EH (cell line): ENCODE data around the gene SORCS2.

Source experiments
- DNase-seq: peaks from one replicate; pipeline ENCODE4 v3.0.0-alpha.2; 2015; ENCODE audit warnings: low read depth

SORCS2 gene

DNA sequence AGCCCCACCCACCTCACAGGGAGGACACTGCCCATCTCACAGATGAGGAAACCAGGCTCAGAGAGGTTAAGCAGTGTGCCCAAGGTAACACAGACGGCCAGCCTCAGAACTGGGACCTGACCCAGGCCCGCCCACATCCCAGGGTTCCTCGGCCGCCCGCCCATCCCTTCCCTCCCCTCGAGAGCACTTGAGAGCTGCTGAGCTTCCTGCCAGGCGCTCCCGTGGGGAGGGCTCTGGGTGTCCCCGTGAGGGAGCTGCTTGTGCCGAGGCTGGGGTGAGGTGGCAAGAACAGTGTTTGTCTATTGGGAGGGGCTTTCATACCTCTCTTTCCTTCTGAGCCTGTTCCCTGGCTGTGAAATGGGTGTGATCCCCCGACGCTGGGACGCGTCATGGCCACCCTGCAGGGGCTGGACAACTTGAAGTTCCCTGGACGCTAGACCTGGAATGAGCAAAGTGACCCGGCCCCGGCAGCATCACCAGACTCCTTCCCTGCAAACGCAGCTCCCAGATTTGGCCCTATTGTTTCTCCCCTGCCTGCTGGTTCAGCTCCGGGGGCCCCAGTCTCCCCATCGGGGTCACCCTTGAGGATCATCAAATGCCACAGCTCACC, 542.4 kb downstream of the SORCS2 start:
- DNase-seq = no peak

DNA sequence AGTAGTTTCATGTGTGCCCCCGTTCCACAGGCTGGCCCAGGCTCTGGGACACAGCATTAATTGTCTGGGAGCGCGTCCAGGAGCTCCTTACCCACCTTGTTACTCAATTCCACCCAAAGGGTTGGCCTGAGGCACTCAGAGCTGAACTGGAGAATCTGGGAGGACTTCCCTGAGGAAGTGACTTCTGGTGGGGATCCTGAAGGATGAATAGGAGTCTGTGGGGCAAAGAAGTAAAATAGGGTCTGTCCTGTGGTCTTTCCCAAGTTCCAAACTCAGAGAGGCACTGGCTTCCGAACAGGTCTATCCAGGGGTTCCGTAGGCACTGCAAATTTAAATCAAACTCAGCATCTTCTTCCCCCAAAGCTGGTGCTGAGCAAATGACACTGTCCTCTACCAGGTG, 543.1 kb downstream of the SORCS2 start:
- DNase-seq = no peak

DNA sequence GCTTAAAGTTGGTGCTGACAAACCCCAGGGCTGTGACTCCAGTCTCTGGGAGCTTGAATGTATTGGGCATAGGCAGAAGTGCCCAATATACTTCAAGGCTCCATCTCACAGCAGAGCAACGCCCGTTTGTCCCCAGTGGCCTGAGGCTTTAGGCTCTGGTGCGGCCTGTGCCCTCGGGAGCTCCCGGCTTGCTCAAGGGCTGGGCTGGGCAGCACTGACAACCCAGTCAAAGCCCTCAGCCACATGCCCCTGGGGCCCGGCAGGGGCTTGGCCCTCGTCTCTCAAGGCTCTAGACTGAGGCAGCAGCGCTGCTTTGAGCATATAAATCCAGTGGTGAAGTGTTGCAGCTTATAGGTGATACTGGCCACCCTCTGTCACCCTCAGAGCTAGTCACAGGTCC, 543.6 kb downstream of the SORCS2 start:
- no peak for DNase-seq

DNA sequence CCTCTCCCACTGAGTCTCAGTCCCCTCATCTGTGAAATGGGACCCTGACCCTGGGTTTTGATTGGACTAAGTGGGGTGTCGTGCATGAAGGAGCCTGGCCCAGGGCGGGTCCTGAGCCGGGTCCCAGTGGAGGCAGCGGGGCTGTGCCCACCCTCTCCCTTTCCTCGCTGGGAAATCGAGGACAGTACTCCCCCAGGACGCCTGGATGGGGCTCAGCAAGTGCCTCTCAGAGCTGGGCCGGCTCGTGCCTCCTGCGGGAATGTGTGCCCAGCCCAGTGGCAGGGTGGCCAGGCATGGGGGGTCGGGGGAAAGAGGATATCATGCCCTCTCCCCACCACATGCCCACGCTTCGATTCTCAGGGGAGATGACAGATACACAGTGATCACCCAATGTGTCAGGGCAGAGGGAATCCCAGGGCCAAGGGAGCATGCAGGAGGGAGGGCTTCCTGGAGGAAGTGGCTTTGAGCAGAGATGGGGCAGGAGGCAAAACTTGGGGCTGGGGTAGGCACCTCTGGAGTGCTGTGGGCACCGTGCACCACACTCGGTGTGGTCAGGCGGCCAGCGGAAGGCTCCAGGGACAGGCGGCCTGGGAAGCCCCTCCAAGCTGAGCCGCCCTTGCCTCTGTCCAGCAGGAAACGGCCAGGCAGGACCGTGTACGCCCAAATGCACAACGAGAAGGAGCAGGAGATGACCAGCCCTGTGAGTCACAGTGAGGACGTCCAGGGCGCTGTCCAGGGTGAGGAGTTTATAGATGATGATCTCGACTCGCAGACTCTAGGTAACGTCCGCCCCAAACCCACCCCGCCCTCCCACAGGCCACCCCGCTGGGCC, 544.3 kb downstream of the SORCS2 start:
- DNase-seq = peak; percentile 42

DNA sequence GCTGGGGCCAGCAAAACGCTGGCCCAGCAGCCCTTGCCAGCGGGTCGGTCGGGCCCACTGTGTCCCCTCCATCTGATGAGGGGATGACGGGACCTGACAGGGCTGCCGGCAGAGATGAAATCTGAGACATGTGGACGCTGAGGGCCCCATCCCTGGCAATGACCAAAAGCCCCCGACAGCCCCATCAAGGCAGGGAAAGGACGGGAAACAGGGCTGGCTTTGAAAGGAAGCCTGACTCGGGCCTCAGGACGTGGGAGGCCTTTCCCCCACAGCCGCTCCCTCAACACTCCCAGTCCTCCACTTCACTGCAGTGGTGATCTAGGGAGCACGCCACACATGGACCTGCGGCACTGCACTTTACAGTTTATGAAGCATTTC, 544.9 kb downstream of the SORCS2 start:
- no peak for DNase-seq

DNA sequence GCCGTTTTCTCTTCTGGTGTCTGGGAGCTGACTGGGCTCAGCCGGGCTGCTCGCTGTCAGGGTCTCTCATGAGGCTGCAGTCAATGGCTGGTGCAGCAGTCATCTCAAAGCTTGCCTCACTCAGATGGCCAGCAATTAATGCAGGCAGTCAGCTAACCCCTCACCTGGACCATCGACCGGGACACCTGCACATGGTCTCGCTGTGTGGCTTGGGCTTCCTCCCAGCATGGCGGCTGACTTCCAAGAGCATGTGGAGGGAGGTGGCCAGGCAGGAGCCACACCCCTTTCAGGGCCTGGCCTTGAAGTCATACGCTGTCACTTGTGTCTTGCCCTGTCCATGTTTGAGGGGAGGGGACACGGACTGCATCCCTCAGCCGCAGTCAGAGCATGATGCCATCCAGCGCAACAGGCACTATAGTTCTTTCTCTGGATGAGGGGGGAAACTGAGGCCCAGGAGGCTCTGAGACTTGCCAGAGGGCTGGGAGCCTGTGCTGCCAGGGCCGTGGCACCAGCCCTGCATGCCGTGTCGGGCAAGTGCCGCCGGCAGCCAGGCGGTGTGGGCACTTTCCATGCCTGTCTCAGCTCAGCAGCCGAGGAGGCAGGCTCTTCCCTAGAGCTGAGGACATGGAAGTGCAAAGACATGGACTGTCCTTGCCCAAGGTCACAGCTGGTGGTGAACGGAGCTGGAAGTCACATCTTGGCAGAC, 545.6 kb downstream of the SORCS2 start:
- DNase-seq = no peak

DNA sequence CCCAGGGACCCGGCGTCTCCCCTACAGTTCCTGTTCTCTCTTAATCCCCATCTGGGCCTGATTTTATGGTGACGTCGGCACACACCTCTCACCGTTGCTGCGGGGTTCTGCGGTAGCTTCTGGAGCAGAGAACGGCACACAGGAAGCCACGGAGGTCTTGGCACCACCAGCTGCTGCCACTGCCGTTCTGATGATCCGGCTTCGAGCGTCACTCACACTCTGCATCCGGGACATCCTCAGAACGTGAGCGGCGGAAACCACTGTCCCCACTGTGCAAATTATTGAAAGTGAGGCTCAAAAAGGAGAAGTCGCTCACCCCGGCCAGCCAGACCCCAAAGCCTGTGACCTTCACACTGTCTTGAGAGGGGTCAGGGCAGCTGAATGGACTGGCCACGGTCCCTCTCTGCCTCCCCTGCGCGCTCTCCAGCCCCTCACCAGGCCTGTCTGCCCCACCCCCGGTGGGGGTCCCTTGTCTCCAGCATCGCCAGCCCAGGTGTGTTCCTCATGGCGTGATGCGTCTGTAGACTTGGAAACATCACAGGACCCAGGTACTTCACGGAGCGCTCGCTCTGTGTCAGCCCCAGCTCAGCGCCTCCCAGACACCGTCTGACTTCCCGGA, 546.2 kb downstream of the SORCS2 start:
- no peak for DNase-seq

DNA sequence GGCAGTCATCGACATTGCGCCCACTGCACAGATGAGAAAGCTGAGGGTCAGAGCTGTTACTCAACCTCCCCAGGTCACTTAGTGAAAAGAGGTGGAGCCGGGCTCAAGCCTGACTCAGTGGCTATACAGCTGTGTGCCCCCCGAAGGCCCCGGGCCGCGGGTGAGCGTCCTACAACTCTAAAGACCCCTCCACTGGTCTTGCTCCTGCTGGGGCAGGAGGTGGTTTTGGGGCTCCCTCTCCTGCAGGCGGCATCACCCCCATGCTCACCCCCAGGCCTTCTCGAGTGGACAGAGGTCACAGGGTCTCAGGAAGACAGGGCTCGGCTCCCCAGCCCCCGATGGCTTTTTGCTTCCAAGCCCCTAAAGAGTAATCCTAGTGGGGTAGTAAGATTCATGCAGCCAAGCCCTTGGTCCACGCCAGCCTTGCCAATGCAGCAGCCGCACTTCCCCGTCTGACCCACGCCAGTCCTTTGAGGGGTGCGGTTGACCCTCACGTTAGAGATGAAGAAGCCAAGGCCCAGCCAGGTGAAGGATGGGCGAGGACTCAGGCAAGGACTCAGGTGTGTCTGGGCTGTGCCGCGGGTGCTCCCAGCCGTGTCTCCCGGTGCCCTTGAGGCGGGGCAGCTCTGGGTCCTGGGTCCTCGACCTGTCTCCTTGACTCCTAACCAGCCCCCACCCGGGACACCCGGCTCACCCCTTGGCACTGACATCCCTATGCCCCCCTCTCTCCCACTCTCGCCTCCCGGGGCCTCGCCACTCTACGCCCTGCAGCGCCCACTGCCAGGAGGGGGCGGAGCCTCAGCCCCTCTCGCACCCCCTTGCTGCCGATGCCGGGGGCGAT, 547.0 kb downstream of the SORCS2 start:
- no peak for DNase-seq

DNA sequence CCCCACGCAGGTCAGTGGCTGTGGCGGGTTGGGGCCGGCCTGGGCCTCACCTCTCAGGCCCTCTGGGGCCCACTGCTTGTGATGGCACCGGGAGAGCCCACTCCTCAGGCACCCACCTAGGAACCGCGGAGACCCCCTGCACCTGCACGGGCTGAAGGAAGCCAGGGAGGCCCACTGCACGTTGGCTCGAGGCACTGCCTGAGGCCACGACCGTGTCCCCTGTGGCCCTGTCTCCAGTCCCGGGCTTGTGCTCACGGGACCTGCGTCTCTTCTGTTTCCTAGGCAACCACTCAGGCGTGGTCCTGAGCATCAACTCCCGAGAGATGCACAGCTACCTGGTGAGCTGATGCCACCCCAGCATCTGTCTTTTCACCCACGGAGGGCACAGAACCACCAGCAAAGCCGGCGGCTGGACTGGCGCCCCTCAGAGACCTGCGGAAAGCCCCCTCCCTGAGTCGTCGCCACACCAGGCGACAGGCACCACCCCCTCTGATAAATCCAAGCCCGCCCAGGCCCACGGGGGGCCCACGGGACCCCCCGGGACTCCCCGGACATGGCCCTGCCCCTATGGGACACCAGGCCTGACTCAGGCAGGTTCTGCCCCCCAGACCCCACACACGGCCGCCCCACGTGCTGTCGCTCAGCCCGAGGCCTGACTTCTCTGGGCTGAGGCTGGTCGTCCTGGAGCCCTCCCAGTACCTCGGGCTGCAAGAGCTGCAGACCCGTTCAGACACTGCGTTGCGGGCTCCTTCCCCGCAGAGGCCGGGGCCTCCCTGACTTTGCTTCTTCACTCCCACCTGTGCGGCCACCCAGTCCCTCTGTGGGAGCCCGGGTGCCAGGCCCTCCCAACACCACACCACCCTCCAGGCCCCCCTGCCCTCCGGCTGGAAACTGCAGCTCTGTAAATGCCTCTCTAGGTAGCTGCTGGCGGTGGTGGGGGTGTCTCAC, 547.9 kb downstream of the SORCS2 start:
- no peak for DNase-seq

DNA sequence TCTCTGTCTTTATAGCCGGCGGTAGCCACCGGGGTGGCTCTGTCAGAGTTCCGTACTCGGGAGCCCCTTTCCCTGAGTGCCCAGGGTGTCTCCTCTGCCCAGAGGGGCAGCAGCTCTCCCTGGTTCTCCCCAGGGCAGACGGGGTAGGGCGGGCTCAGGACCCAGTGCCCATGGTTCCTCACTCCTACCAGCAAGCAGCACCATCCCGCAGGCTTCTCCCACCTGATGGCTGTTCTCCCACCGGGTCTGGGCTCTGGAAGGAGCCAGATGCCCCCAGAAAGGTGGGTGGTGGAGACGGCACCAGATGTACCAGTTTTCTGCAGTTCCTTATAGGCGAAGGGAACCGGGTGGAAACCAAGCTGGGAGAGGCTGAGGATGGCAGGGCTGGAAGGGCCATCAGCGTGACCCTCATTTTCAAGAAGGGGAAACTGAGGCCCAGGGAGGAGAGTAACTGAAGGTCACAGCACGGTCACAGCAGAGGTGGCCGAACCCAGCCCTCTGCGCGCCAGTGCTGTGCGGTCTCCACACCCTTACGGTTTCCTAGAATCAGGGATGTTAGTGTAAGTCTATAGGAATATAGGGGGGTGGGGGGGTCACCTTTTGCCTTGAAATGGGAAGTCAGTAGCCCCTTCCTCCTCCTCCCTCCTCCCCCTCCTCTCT, 548.7 kb downstream of the SORCS2 start:
- DNase-seq = no peak

DNA sequence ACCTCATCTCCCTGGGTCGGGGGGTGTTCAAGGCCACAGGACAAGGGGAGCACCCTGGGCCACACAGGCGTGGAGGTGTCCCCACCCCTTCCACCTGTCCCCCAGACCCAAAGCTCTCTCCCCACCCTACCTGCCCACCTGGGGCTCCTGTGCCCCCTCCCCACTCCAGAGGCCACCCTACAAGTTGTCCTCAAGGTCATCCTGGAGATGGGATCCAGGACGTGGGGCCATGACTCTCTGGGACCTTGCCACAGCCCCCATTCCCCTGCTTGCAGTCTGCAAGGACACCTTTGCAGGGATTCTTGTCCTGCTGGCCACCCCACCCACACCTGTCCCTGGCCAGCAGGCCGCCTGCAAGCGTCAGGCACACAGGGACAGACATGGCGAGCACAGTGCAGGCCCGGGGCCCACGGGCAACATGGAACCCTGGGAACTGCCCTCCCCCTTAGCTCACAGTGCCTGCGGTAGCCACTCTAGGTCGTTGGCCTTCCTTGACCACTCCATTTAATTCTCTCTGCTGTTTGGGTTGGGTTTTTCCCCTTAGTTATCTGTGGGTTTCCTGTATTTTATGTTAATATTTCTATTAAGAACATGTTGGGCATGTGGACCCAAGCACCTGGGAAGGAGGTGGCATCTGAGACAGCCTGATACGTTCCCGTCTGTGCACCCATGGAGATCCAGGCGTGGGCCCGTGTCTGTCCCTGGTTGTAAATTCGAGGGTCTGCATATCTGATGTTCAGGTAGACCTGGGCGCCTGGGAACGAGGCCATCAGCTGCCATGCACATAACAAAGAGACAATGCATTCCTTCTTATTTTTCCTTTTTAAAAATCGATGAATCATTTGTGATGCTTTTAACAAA, 549.8 kb downstream of the SORCS2 start:
- no peak for DNase-seq

DNA sequence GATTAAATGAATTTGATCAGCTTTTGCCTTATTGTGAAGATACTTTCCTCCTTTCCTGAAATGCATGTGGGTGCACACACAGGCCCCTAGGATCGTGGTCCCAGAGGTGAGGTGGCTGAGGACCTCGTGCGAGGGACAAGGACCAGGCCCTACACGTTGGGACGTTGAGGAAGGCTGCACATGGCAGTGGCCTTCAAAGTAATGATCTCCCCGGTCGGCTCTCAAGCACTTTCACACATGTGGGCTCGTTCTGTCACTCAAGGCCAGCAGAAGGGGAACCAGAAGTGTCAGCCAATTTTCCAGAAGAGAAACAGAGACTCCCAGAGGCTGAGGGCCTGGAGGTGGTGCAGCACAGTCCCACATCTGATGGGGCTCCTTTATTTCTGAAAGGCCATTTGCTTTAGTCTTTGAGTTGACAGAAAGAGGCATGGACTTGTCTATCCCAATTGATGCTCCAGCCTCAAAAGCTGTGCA, 550.5 kb downstream of the SORCS2 start:
- DNase-seq = no peak

DNA sequence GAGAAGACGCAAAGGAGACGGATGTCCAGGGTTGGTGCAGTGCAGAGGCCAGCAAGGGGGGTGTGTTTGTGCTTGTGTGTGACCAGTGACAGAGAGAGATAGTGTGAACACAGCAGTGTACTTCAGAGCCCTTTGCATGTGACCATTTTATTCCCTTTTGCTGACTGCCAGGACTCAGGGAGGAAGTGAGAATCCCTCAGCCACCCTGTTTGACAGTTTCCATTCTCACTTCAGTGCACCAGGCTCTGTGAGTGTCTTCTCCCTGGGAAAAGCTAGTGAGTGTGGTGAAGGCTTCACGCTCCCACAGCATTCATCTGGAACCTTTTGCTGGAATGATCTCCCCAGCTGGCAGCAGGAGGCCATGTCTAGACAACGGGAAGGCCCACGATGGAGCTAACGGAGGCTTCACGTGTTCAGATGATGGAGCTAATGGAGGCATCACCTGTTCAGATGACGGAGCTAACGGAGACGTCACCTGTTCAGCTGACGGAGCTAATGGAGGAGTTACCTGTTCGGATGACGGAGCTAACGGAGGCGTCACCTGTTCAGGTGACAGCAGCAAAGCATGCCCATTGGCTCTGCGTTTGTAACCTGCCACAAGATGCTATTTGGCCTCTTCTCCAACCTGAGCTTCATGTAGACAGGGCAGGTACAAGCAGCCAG, 551.9 kb downstream of the SORCS2 start:
- no peak for DNase-seq

DNA sequence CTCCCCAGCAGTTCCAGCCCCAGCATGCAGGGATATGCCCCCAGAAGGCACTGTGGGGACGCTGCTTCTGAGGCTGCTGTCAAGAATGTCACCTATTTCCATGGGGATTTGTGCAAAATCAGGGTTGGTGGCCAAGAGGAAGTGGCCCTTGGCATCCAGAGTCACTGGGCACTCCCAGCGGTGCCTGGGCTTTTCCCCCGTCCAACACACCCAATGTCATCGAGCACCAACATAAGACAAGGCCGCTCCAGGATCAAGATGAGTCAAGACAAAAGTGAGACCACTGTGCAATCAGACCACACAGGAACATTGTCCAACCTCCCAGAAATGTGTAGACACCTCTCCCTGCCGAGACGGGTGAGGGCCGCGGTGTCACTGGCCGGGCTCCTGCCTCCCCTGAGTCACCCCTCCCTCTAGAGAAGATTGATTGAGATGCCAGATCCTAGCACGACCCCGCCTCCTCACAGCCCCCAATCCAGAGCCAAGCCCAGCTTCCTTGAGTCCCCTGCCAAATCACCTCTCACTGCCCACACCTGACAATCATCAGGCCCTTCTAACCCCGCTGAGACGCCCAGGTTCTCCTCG, 553.1 kb downstream of the SORCS2 start:
- no peak for DNase-seq

DNA sequence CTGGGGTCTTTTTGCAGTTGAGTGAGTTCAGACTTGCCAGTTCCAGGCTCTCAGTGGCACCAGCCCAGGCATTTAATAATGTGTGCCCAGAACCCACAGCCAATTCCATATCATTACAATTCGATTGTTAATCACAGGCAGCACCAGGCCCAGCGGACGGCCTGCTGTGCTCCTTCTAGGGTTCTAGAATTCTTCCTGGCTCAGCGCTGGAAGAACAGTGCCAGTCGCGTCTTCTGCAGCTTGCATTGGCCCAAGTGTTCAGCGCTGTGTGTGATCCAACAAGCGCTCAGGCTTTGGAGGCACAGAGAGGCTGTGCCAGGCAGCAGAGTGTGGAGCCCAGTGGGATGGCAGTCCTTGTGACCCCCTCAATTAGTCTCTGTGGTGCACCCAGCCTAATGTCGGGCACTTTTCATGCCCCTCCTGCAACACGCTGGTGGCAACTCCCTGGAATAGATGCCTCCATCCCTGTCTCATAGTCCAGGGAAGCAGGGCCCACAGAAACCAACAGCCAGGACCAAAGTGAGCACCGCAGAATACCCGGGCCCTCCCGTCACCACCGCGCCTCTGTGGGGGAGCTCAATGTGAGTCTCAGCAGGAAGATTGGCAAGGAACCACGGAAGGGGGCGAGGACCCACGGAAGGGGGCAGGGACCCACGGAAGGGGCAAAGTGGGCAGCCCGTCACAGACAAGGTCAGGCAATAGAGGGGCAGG, 554.2 kb downstream of the SORCS2 start:
- DNase-seq = no peak

DNA sequence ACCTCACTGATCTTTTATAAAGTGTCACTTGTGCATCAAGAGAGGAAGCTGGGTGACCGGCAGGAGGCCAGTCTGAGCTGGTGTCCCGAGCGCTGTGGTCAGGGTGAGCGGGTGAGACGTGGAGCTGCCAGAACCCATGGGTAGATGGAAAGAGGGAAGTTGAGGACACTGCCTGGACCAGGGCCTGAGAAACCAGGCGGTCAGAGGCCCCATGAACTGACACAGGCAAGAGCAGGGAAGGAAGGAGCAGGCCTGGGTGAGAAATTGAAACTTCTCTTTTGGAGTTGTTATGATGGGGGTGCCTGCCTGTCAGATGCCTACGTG, 554.7 kb downstream of the SORCS2 start:
- DNase-seq = no peak

DNA sequence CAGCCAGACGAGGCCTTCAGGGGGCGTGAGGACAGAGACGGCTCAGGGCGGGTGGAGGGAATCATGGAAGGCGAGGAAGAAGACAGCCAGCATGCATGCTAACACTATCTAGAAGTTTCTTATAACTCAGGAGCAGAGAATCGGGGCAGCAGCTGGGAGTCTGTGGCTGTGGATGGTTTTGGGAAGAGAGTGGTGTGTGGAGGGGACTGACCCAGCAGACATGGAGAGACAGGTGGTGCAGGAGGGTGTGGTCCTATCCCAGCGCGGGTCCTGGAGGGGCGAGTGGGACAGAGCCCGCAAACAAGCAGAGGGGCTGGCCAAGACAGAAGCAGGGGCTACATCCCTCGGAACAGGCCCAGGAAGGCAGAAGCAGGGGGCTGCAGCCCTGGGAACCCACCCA, 555.2 kb downstream of the SORCS2 start:
- DNase-seq = no peak

DNA sequence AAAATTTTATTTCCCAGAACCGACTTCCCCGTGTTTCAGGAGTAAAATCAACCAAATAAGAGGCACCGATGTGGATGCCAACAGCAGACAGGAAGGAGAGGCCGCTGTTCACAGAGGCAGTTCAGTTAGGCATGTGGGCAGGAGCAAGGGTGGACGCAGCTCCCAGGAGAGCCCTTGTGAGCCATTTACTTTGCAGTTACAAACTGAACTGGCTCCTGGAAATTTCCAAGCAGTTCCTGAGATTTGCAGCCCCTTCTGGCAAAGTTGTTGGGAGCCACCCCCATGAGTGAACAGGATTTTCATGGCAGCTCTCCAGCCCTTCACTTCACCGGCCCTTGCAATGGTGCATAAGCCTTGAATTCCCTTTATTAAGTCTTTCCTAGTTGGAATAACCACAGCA, 558.2 kb downstream of the SORCS2 start:
- DNase-seq = no peak
